GM18867 (cell line): ENCODE measurements around the gene LMO2.

Experiments used
- ATAC-seq: cut with Tn5 transposase; IDR thresholded peaks from one replicate; pipeline ENCODE4 v1.9.1; 2021; ENCODE audit warnings: mild to moderate bottlenecking, moderate library complexity; ENCODE audit not compliant: unreplicated experiment

The LMO2 gene

GRCh38 chr11:33915526-33915925 is 23.6 kb upstream of the LMO2 start:
- ATAC-seq, result no peak

GRCh38 chr11:33913991-33914390 is 22.1 kb upstream of the LMO2 start:
- no peak for ATAC-seq

GRCh38 chr11:33912405-33913361 is 20.8 kb upstream of the LMO2 start:
- ATAC-seq, result peak; percentile 86

GRCh38 chr11:33910958-33911339 is 19.1 kb upstream of the LMO2 start:
- ATAC-seq, result no peak

- no peak for ATAC-seq
These were observed 18.6 kb upstream of the LMO2 start for GRCh38 chr11:33910296-33910957.

GRCh38 chr11:33909552-33909951 is 17.7 kb upstream of the LMO2 start:
- ATAC-seq, result no peak

- ATAC-seq, result no peak
These were observed 17.3 kb upstream of the LMO2 start for GRCh38 chr11:33909150-33909549.

GRCh38 chr11:33907421-33907820 is 15.5 kb upstream of the LMO2 start:
- no peak for ATAC-seq

GRCh38 chr11:33906484-33907186 is 14.8 kb upstream of the LMO2 start:
- no peak for ATAC-seq

GRCh38 chr11:33904102-33904501 is 12.2 kb upstream of the LMO2 start:
- ATAC-seq, result peak; percentile 74

- no peak for ATAC-seq
These were observed 8.4 kb upstream of the LMO2 start for GRCh38 chr11:33900159-33900840.

- ATAC-seq, result no peak
These were observed 7.6 kb upstream of the LMO2 start for GRCh38 chr11:33899400-33900037.

GRCh38 chr11:33898957-33899356 is 7.1 kb upstream of the LMO2 start:
- ATAC-seq, result no peak

- ATAC-seq, result no peak
These were observed 6.0 kb upstream of the LMO2 start for GRCh38 chr11:33897761-33898375.

- no peak for ATAC-seq
These were observed 5.0 kb upstream of the LMO2 start for GRCh38 chr11:33896911-33897310.

GRCh38 chr11:33895752-33896137 is 3.9 kb upstream of the LMO2 start:
- ATAC-seq, result no peak

- no peak for ATAC-seq
These were observed 2.5 kb upstream of the LMO2 start for GRCh38 chr11:33894398-33894746.

GRCh38 chr11:33893711-33894397 is 2.0 kb upstream of the LMO2 start:
- peak; percentile 95 for ATAC-seq

GRCh38 chr11:33892906-33893594 is 1.2 kb upstream of the LMO2 start:
- ATAC-seq, result no peak
